Pancreas (tissue), 10 donors: ENCODE results near the gene PRKAB2. TPM values are rescaled to one million over a fixed set of nuclear protein-coding genes. Genes with fewer than 3 reads are reported as not detected.
"Not testable (repeated sequence)": the region's sequence is repeated elsewhere in the genome, so short reads cannot be mapped to it uniquely, and the experiment has no call there.

ENCODE experiments used
- ATAC-seq, 4 donors: fragments of 200-7000 bp; cut with Tn5 transposase; one replicate each; pipeline versions ENCODE4 v1.8.0 to v1.9.1; 2020; ENCODE audit warnings: mild to moderate bottlenecking in 4 of 4, moderate library complexity in 4 of 4
- DNase-seq, 6 donors: peaks; one replicate each; pipeline ENCODE4 v3.0.0-alpha.2; 2020
- FAIRE-seq: peaks from 2 replicates; lab custom pipeline; 2012; peaks lifted over from hg19 to GRCh38; lab: Jason Lieb, UNC
- H3K27ac ChIP-seq, 4 donors: fragments of 200-600 bp; sonication (generic); 1 replicate in 3 of 4; 2 replicates in 1 of 4; pipeline versions ENCODE4 v1.5.0 to v1.8.0; 2020
- H3K27me3 ChIP-seq, 4 donors: fragments of 200-600 bp; one replicate each; pipeline ENCODE4 v1.8.0; 2021
- H3K36me3 ChIP-seq, 3 donors: fragments of 200-600 bp; sonication (generic) in 1 of 3; one replicate each; pipeline versions ENCODE4 v1.5.0 to v1.8.0; 2020 to 2021
- H3K4me1 ChIP-seq, 3 donors: fragments of 200-600 bp; one replicate each; pipeline ENCODE4 v1.8.0; 2021
- H3K4me3 ChIP-seq, 4 donors: fragments of 200-600 bp; sonication (generic) in 2 of 4; one replicate each; pipeline versions ENCODE4 v1.5.0 to v1.8.0; 2020 to 2021
- H3K9me3 ChIP-seq, 4 donors: fragments of 200-600 bp; one replicate each; pipeline ENCODE4 v1.8.0; 2021
- WGBS, 2 donors: extraction: QIAGEN DNeasy Blood & Tissue Kit; methylation state at CpG; one replicate each; pipeline ENCODE4 v1.1.7; 2013; 5-methylcytosine and 5-hydroxymethylcytosine counted together
- intact Hi-C, 3 donors: fragments of 100-400 bp; cut with DNase I; formaldehyde crosslinking; loops; one replicate each; pipeline versions ENCODE4 v1.11.1 to v1.14.2; 2022
- polyA plus RNA-seq, 2 donors: library from polyadenylated mRNA; stranded (reverse); fragments of 200-250 nt; gene quantifications; one replicate each; pipeline ENCODE4 v1.2.3, GENCODE V29; 2013
- total RNA-seq, 6 donors: library from RNA; stranded (reverse); fragmentation: NEBNext Ultra II Directional in 4 of 6; extraction: Animal tissue kit (Norgen Biotek cat#: 25700) in 4 of 6; gene quantifications; one replicate each; pipeline versions ENCODE4 v1.2.1 to v1.2.4, GENCODE V29; 2021 to 2023
- TF ChIP-seq, protein P1 (sequence below), 4 donors: fragments of 200-600 bp; sonication (generic) in 3 of 4; IDR thresholded peaks; one replicate each; pipeline versions ENCODE4 v1.5.0 to v1.8.0; 2021; ENCODE audit warnings: antibody characterized with exemption in 4 of 4
- donor health status: healthy with polysubstance abuse.
- donor health status: DM: no; HTN: no; CAD: no; lungs with moderate emphysema.
- donor health status: DM: no; HTN: no; CAD: no.
- donor health status: control.
- donor health status: control.
- donor health status: Bipolar disorder and iron deficiency.
- donor health status: DM: yes; HTN: yes; CAD: no.
- donor health status: DM: no; HTN: no; CAD: no.
- donor health status: DM: no; HTN: no; CAD: no.
- donor health status: DM: yes; HTN: yes; CAD: no.

The PRKAB2 gene
- total and polyA plus RNA-seq, 8 donors = 6.3 to 15.1 (median 11.7) TPM

- FAIRE-seq = no peak
- no peak for ATAC-seq
- TF ChIP-seq, protein P1, sequence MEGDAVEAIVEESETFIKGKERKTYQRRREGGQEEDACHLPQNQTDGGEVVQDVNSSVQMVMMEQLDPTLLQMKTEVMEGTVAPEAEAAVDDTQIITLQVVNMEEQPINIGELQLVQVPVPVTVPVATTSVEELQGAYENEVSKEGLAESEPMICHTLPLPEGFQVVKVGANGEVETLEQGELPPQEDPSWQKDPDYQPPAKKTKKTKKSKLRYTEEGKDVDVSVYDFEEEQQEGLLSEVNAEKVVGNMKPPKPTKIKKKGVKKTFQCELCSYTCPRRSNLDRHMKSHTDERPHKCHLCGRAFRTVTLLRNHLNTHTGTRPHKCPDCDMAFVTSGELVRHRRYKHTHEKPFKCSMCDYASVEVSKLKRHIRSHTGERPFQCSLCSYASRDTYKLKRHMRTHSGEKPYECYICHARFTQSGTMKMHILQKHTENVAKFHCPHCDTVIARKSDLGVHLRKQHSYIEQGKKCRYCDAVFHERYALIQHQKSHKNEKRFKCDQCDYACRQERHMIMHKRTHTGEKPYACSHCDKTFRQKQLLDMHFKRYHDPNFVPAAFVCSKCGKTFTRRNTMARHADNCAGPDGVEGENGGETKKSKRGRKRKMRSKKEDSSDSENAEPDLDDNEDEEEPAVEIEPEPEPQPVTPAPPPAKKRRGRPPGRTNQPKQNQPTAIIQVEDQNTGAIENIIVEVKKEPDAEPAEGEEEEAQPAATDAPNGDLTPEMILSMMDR (IDR thresholded peaks at IDR 0.05) = no peak
Observed at GRCh38 chr1:147115496-147115895, 56.8 kb downstream of the PRKAB2 start.

DNA sequence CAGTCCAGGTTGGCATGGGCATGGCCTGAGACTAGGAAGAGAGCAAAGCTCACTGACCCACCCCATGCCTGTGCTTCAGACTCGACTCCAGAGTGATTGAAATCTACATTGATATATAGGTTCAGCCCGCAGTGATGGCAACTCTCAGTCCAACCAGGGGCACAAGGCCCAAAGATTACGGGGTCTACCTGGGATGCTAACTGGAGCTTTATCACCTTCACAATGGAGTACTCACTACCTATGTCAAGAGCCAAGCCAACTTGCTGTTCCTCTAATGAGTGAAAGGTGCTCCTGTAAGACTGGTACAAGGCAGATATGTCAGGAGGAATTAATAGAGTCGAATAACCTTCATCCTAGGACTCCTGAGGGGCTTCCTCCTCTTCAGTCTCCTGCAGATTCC, 57.2 kb downstream of the PRKAB2 start:
- H3K9me3 ChIP-seq, FAIRE-seq, intact Hi-C loops, H3K27me3 ChIP-seq, H3K36me3 ChIP-seq, H3K4me3 ChIP-seq, ATAC-seq, DNase-seq, H3K27ac ChIP-seq, H3K4me1 ChIP-seq: not testable (repeated sequence)
- WGBS, 2 donors = 80 to 91% methylated on average over 4 of the region's 4 CpGs

More at GRCh38 chr1:147115496-147115895, 56.8 kb downstream of the PRKAB2 start:
- no peaks in the 10 kb centered on the region for H3K36me3 ChIP-seq
- no peak overlapping the region for H3K27ac ChIP-seq
- intact Hi-C loops = no loop called here
- H3K27me3 ChIP-seq = no peaks in the 10 kb centered on the region
- H3K4me1 ChIP-seq = no peaks in the 10 kb centered on the region
- WGBS, 2 donors = 60 to 63% methylated on average over 2 of the region's 2 CpGs
- H3K9me3 ChIP-seq = no peaks in the 10 kb centered on the region
- no peak overlapping the region for H3K4me3 ChIP-seq
- DNase-seq = no peak

GRCh38 chr1:147114353-147114752, 57.9 kb downstream of the PRKAB2 start:
- DNase-seq, intact Hi-C loops: not testable (repeated sequence)
- whole genome bisulfite sequencing, 2 donors = 41 to 57% methylated on average over 1 of the region's 1 CpG

DNA sequence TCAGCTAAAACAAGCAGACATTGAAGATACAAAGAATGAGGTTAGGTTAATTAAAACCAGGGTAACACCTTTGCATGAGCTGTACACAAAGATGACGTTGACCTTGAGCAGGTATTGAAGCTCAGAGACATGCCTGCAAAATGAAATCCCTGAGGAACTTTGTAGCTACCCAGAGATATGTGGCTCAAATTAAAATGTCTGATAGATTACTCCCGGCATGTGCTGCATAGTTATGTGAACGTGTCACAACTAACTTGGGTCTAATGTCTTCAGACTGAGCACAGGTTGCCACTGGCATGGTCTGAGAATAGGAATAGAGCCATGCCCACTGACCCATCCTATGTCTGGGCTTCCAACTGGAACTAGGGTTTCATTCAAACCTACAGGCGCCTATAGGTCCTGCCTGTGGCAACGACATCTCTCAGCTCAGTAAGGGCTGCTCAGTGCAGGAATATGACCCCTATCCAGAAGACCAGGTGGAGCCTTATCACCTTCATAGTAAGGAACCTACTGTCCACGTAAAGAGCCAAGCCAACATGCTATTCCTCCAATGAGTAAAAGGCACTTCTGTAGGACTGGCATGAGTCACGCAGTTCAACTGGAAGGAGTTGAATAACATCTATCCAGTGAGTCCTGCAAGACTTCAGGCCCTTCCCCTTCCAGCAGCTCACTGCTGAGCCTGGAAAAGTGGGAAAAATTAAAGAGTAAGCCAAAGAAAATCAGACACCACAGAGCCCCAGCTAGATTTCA, 60.7 kb downstream of the PRKAB2 start:
- H3K4me1 ChIP-seq = no peaks in the 10 kb centered on the region
- H3K36me3 ChIP-seq = no peaks in the 10 kb centered on the region
- TF ChIP-seq, protein P1 (IDR thresholded peaks at IDR 0.05) = no peak
- 66 to 74% methylated on average over 7 of the region's 7 CpGs for WGBS, 2 donors
- H3K27me3 ChIP-seq = no peaks in the 10 kb centered on the region
- FAIRE-seq (no peak), DNase-seq (no peak), ATAC-seq (no peak)
- intact Hi-C loops = no loop called here
- H3K9me3 ChIP-seq = no peaks in the 10 kb centered on the region
- H3K27ac ChIP-seq = no peak overlapping the region
- H3K4me3 ChIP-seq = no peak overlapping the region

More at GRCh38 chr1:147114353-147114752, 57.9 kb downstream of the PRKAB2 start:
- not testable (repeated sequence) for H3K4me3 ChIP-seq, H3K27ac ChIP-seq, H3K9me3 ChIP-seq, ATAC-seq, H3K4me1 ChIP-seq, H3K27me3 ChIP-seq, H3K36me3 ChIP-seq, FAIRE-seq

GRCh38 chr1:147110872-147111271, 61.4 kb downstream of the PRKAB2 start:
- 75 to 76% methylated on average over 1 of the region's 1 CpG for WGBS, 2 donors
- TF ChIP-seq, protein P1 (IDR thresholded peaks at IDR 0.05) = no peak
- no peaks in the 10 kb centered on the region for H3K36me3 ChIP-seq
- DNase-seq (no peak), FAIRE-seq (no peak), ATAC-seq (no peak)
- intact Hi-C loops = no loop called here
- H3K4me3 ChIP-seq = no peak overlapping the region
- H3K4me1 ChIP-seq = no peaks in the 10 kb centered on the region
- H3K9me3 ChIP-seq = no peaks in the 10 kb centered on the region
- H3K27ac ChIP-seq = no peak overlapping the region
- H3K27me3 ChIP-seq = no peaks in the 10 kb centered on the region

DNA sequence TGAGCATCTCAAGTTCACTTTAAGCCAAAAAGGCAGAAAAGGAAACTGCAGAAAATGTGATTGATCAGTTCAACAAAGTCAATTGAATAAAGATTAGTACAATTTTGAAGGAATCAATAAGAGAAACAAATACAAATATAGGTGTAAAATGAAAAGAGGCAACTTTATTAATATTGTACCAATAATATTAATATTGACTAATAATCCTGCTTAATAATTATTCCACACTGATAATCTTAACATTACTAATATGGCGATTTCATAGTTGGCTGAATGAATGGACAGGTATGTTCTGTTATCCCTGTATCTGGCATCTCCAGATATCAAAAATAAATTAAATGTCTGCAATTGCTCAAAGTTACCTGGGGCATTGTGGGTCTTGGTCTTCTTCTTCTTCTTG, 61.8 kb downstream of the PRKAB2 start:
- Histone ChIP-seq H3K27me3 (no peaks in the 10 kb centered on the region), H3K9me3 (no peaks in the 10 kb centered on the region), H3K27ac (no peak overlapping the region), H3K4me3 (no peak overlapping the region), H3K36me3 (no peaks in the 10 kb centered on the region), H3K4me1 (no peaks in the 10 kb centered on the region)
- DNase-seq = no peak
- TF ChIP-seq, protein P1 (IDR thresholded peaks at IDR 0.05) = no peak
- no peak for ATAC-seq
- intact Hi-C loops = no loop called here
- 83 to 90% methylated on average over 1 of the region's 1 CpG for WGBS, 2 donors
- no peak for FAIRE-seq
